ENCODE results near the gene PNPLA7.

DNA sequence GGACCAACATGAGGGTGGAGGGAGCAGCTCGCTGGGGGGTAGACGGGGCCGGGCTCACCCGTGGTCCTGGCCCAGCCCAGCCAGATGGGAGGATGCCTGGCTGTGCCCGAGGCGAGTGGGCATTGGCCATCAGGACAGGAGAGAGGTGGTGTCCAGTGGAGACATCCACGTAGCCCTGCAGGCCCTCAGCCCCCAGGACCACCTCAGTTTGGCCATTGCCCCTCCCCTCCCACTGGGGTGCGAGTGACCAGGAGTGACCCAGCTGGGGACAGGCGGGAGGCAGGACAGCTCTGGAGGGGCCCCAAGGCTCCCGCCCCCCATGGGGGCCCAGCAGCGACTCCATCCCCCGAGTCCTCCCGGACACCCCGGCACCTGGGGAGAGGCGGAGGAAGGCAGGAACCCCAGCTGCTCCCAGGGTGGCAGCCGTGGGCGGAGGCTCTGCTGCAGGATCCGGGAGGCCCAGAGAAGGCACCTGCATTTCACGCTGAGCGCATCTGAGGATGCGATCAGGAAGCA is 118.7 kb downstream of the PNPLA7 start:
- TF ChIP-seq, protein P1, sequence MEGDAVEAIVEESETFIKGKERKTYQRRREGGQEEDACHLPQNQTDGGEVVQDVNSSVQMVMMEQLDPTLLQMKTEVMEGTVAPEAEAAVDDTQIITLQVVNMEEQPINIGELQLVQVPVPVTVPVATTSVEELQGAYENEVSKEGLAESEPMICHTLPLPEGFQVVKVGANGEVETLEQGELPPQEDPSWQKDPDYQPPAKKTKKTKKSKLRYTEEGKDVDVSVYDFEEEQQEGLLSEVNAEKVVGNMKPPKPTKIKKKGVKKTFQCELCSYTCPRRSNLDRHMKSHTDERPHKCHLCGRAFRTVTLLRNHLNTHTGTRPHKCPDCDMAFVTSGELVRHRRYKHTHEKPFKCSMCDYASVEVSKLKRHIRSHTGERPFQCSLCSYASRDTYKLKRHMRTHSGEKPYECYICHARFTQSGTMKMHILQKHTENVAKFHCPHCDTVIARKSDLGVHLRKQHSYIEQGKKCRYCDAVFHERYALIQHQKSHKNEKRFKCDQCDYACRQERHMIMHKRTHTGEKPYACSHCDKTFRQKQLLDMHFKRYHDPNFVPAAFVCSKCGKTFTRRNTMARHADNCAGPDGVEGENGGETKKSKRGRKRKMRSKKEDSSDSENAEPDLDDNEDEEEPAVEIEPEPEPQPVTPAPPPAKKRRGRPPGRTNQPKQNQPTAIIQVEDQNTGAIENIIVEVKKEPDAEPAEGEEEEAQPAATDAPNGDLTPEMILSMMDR (IDR thresholded peaks at IDR 0.05; ENCODE audit: borderline replicate concordance, extremely low read depth, low read length, poor library complexity, severe bottlenecking): no peak
- TF ChIP-seq EZH2 (IDR thresholded peaks at IDR 0.05; ENCODE audit: borderline replicate concordance, low read depth, low read length, severe bottlenecking): no peak
